Panc1 (cell line): ENCODE data around the gene MAP2K5. TPM values are rescaled to one million over a fixed set of nuclear protein-coding genes. Genes with fewer than 3 reads are reported as not detected.

ENCODE experiments used
- ATAC-seq: fragments of 200-7000 bp; cut with Tn5 transposase; 2 replicates; pipeline ENCODE4 v1.9.1; 2020; ENCODE audit warnings: mild to moderate bottlenecking, moderate library complexity
- BruUV-seq: library from RNA; stranded (reverse); fragments of 400-500 nt; replicated peaks from 2 replicates; lab custom pipeline; 2021; lab: Mats Ljungman, UMichigan
- CTCF ChIA-PET: fragments of 300-600 bp; sonication (Branson Sonifier 250); formaldehyde crosslinking; loops from one replicate; lab custom pipeline; 2022; ENCODE audit warnings: antibody characterized with exemption; lab: Charles Lee
- POLR2A ChIA-PET: fragments of 300-600 bp; sonication (Branson Sonifier 250); formaldehyde crosslinking; loops from one replicate; lab custom pipeline; 2022; ENCODE audit warnings: antibody characterized with exemption; lab: Charles Lee
- DNase-seq: peaks from one replicate; pipeline ENCODE4 v3.0.0-alpha.2; 2010; ENCODE audit warnings: low read depth, low spot score
- H3K27ac ChIP-seq: 2 replicates; pipeline ENCODE4 v1.5.1; 2011; ENCODE audit warnings: mild to moderate bottlenecking, low read length, inconsistent platforms
- H3K27me3 ChIP-seq: fragments of 200-500 bp; sonication (Bioruptor generic); 2 replicates; pipeline ENCODE4 v1.6.0; 2014; ENCODE audit warnings: low read length, inconsistent platforms; ENCODE audit not compliant: control insufficient read depth, insufficient read depth
- H3K36me3 ChIP-seq: fragments of 200-500 bp; sonication (Bioruptor generic); 2 replicates; pipeline ENCODE4 v1.5.1; 2014; ENCODE audit warnings: inconsistent platforms, mild to moderate bottlenecking, low read length, moderate library complexity; ENCODE audit not compliant: control insufficient read depth, insufficient read depth
- H3K4me1 ChIP-seq: 2 replicates; pipeline ENCODE4 v1.5.1; 2011; ENCODE audit warnings: inconsistent platforms, mild to moderate bottlenecking, low read length, moderate library complexity; ENCODE audit not compliant: control insufficient read depth, insufficient read depth
- H3K4me3 ChIP-seq, 2 experiments: 2 replicates each; pipeline ENCODE4 v1.5.1; 2011 to 2012; ENCODE audit warnings: low read depth in 2 of 2, low read length in 2 of 2, mild to moderate bottlenecking in 2 of 2, inconsistent platforms in 1 of 2, moderate library complexity in 1 of 2
- H3K9me3 ChIP-seq: fragments of 200-500 bp; sonication (Bioruptor generic); 2 replicates; pipeline ENCODE4 v1.5.1; 2014; ENCODE audit warnings: low read depth, mild to moderate bottlenecking, inconsistent platforms, low read length, moderate library complexity; ENCODE audit not compliant: control insufficient read depth, insufficient read depth
- POLR2AphosphoS5 ChIP-seq: IDR thresholded peaks from 2 replicates; pipeline ENCODE4 v1.6.1; 2012; ENCODE audit warnings: mild to moderate bottlenecking, low read depth, low read length, moderate library complexity
- SIN3A ChIP-seq: IDR thresholded peaks from 2 replicates; pipeline ENCODE4 v1.6.1; 2012; ENCODE audit warnings: low read depth, mild to moderate bottlenecking, low read length, moderate library complexity, borderline replicate concordance; ENCODE audit not compliant: insufficient read depth
- TCF7L2 ChIP-seq: IDR thresholded peaks from 2 replicates; pipeline ENCODE4 v1.6.1; 2011; ENCODE audit warnings: mild to moderate bottlenecking, low read depth, low read length, inconsistent platforms
- in situ Hi-C: cut with HindIII; loops from 2 replicates; pipeline ENCODE4 v1.10.0; 2016; ENCODE audit warnings: low sequenced_read_pairs, low pct_unique_long_range_greater_than_20kb
- intact Hi-C: fragments of 100-400 bp; cut with micrococcal nuclease; formaldehyde crosslinking; loops from one replicate; pipeline ENCODE4 v1.10.0; 2022; ENCODE audit not compliant: unreplicated experiment
- total RNA-seq: library from RNA; stranded (reverse); gene quantifications from one replicate; pipeline ENCODE4 v1.2.1, GENCODE V29; 2021; ENCODE audit not compliant: unreplicated experiment
- TF ChIP-seq, protein P1 (sequence below), 2 experiments: IDR thresholded peaks; 2 replicates each; pipeline ENCODE4 v1.6.1; 2011 to 2012; ENCODE audit warnings: low read depth in 2 of 2, control low read depth in 1 of 2, low read length in 1 of 2, mild to moderate bottlenecking in 1 of 2, moderate library complexity in 1 of 2; ENCODE audit not compliant: insufficient read depth in 1 of 2
- TF ChIP-seq, protein P2 (sequence below): fragments of 450-650 bp; IDR thresholded peaks from 2 replicates; pipeline ENCODE4 v1.5.1; 2017; ENCODE audit warnings: mild to moderate bottlenecking

The MAP2K5 gene
- total RNA-seq, 1 experiment from 2014 or later = 18.3 TPM

DNA sequence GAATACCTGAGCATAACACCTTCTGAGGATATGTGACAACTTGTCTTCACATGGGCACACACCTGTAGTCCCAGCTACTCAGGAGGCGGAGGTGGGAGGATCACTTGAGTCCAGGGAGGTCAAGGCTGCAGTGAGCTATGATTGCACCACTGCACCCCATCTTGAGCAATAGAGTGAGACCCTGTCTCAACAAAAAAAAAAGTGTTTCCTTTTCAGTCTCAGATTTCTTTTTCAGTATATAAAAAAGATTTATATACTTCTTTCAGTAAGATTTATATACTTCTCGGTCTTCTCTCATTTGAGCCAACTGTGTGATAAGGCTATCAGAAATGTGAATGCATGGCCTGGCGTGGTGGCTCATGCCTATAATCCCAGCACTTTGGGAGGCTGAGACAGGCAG is 197.9 kb downstream of the MAP2K5 start:
- BruUV-seq = no TSS peak
- CTCF ChIA-PET = no interaction called here
- no peaks in the 10 kb centered on the region for H3K9me3 ChIP-seq
- intact Hi-C loops (no loop called here), in situ Hi-C loops (no loop called here)
- no peaks in the 10 kb centered on the region for H3K36me3 ChIP-seq
- no peaks in the 10 kb centered on the region for H3K27me3 ChIP-seq
- POLR2A ChIA-PET = no interaction called here
- H3K4me3 ChIP-seq = no peak overlapping the region
- DNase-seq (no peak), ATAC-seq (no peak)
- TF ChIP-seq TCF7L2 = no peak
- TF ChIP-seq, protein P1, sequence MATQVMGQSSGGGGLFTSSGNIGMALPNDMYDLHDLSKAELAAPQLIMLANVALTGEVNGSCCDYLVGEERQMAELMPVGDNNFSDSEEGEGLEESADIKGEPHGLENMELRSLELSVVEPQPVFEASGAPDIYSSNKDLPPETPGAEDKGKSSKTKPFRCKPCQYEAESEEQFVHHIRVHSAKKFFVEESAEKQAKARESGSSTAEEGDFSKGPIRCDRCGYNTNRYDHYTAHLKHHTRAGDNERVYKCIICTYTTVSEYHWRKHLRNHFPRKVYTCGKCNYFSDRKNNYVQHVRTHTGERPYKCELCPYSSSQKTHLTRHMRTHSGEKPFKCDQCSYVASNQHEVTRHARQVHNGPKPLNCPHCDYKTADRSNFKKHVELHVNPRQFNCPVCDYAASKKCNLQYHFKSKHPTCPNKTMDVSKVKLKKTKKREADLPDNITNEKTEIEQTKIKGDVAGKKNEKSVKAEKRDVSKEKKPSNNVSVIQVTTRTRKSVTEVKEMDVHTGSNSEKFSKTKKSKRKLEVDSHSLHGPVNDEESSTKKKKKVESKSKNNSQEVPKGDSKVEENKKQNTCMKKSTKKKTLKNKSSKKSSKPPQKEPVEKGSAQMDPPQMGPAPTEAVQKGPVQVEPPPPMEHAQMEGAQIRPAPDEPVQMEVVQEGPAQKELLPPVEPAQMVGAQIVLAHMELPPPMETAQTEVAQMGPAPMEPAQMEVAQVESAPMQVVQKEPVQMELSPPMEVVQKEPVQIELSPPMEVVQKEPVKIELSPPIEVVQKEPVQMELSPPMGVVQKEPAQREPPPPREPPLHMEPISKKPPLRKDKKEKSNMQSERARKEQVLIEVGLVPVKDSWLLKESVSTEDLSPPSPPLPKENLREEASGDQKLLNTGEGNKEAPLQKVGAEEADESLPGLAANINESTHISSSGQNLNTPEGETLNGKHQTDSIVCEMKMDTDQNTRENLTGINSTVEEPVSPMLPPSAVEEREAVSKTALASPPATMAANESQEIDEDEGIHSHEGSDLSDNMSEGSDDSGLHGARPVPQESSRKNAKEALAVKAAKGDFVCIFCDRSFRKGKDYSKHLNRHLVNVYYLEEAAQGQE (IDR thresholded peaks at IDR 0.05; ENCODE audit: insufficient read depth in 1 of 2, low read depth in 2 of 2, low read length in 1 of 2) = no peak
- TF ChIP-seq, protein P2, sequence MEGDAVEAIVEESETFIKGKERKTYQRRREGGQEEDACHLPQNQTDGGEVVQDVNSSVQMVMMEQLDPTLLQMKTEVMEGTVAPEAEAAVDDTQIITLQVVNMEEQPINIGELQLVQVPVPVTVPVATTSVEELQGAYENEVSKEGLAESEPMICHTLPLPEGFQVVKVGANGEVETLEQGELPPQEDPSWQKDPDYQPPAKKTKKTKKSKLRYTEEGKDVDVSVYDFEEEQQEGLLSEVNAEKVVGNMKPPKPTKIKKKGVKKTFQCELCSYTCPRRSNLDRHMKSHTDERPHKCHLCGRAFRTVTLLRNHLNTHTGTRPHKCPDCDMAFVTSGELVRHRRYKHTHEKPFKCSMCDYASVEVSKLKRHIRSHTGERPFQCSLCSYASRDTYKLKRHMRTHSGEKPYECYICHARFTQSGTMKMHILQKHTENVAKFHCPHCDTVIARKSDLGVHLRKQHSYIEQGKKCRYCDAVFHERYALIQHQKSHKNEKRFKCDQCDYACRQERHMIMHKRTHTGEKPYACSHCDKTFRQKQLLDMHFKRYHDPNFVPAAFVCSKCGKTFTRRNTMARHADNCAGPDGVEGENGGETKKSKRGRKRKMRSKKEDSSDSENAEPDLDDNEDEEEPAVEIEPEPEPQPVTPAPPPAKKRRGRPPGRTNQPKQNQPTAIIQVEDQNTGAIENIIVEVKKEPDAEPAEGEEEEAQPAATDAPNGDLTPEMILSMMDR = no peak
- H3K4me1 ChIP-seq = no peaks in the 10 kb centered on the region
- H3K27ac ChIP-seq = no peak overlapping the region

DNA sequence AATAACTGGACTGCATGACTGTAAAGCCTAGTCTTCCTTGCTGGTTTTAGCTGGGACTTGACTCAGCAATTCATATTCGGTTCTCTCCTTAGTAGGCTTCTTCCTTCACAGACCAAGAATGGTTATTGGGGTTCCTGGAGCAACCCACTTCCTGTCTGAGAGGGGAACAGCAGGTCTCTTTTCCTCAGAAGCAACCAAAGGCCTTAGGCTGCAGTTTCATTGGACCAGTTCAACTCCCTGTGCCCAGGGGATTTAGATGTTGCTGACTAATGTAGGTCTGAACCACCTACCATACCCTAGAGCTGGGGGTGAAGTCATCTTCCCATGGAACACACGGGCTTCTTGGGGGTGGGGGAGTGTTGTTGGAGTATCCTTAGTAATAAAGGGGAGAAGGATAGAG is 198.8 kb downstream of the MAP2K5 start:
- no peak for TF ChIP-seq POLR2AphosphoS5
- TF ChIP-seq SIN3A = no peak
- TF ChIP-seq TCF7L2 = no peak
- TF ChIP-seq, protein P2 = no peak
- TF ChIP-seq, protein P1 (IDR thresholded peaks at IDR 0.05; ENCODE audit: insufficient read depth in 1 of 2, low read depth in 2 of 2, low read length in 1 of 2) = no peak
- H3K27me3 ChIP-seq = no peaks in the 10 kb centered on the region
- H3K9me3 ChIP-seq = no peaks in the 10 kb centered on the region
- BruUV-seq = no TSS peak
- no peak for DNase-seq
- no peak overlapping the region for H3K27ac ChIP-seq
- no peak overlapping the region for H3K4me3 ChIP-seq
- no peaks in the 10 kb centered on the region for H3K4me1 ChIP-seq
- no peaks in the 10 kb centered on the region for H3K36me3 ChIP-seq
- in situ Hi-C loops (no loop called here), intact Hi-C loops (no loop called here)
- no peak for ATAC-seq
- POLR2A ChIA-PET = no interaction called here
- CTCF ChIA-PET = no interaction called here
